ENCODE data around the gene EIF2AK3.
"Not testable (repeated sequence)": the region's sequence is repeated elsewhere in the genome, so short reads cannot be mapped to it uniquely, and the experiment has no call there.

EIF2AK3 gene

GRCh38 chr2:88636026-88636425, 8.8 kb upstream of the EIF2AK3 start:
- no peak for DNase-seq (ENCODE audit: low read depth in 2 of 2)

GRCh38 chr2:88632569-88632968, 5.3 kb upstream of the EIF2AK3 start:
- DNase-seq (ENCODE audit: low read depth in 2 of 2), result no peak

DNA sequence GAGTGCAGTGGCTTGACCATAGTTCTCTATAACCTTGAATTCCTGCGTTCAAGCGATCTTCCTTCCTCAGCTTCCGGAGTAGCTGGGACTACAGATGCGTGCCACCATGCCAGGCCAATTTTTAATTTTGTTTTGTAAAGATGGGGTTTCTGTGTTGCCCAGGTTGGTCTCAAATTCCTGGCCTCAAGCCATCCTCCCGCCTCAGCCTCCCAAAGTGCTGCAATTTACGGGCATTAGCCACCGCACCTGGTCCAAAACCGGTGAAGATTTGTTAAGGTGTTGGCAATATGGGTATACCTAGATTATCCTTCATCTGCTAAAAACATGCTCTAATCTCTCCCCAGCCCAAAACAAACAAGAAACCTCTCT, 1.3 kb upstream of the EIF2AK3 start:
- DNase-seq (ENCODE audit: low read depth in 2 of 2), result no peak

- DNase-seq (ENCODE audit: low read depth in 2 of 2), result peak; percentile 55 to 57
Observed at GRCh38 chr2:88627856-88628570, 749 bp upstream of the EIF2AK3 start.

DNA sequence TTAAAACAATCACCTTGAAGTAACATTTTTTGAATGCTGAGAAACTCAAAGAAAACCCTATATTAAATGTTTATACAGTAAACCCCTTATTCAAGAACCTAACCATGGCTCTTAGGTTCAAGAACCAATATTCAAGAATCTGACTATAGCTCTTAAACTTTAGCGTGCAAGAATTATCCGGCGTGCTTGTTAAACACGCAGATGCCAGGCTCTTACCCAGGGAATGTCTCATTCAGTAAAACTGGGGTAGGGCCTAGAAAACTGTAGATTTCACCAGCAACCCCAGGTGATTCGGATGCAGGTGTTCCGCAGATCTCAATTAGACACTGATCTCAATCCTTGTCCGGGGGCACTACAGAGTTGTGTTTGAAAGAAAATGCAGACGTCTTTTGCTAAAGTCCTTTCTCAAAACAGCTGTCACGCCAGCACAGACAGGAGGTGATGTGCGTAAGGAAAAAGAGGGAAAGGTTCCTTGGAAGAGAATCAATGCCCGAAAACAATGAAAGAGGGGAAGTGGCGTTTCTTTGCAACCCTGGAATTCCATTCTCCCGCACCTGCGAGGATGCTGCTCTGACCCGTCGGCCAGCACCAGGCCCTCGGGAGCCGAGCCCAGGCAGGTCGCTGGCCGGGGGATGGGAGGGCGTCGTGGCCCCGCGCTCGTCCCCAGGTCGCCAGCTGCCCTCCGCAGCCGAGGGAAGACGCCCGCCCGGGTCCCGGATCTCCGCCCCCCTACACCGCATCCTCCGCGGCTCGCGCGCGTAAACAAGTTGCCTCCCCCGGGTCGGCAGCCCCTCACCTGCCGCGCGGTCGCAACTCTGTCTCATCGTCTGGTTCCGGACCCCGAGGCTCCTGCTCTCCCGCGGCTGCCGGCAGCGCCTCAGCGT, 851 bp downstream of the EIF2AK3 start:
- peak; percentile 16 to 34 for DNase-seq (ENCODE audit: low read depth in 2 of 2)

DNA sequence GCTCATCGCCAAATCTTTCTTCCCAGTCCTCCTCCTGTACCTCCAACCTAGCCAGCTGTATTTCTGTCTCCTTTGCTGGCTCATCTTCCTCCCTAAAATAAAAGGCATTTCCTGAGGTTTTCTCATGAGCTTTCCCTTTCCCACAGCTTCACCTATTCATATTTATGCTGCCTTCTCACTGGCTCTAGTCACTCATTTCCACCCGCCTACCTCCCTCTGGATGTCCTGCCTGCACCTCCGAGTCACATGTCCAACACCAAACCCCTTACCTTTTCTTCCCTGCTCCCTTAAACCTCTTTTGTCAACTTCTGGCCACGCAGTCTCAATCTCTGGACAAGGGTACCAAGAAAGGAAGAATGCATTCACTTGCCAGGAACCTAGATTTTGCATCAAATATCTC, 2.8 kb downstream of the EIF2AK3 start:
- no peak for DNase-seq (ENCODE audit: low read depth in 2 of 2)

DNA sequence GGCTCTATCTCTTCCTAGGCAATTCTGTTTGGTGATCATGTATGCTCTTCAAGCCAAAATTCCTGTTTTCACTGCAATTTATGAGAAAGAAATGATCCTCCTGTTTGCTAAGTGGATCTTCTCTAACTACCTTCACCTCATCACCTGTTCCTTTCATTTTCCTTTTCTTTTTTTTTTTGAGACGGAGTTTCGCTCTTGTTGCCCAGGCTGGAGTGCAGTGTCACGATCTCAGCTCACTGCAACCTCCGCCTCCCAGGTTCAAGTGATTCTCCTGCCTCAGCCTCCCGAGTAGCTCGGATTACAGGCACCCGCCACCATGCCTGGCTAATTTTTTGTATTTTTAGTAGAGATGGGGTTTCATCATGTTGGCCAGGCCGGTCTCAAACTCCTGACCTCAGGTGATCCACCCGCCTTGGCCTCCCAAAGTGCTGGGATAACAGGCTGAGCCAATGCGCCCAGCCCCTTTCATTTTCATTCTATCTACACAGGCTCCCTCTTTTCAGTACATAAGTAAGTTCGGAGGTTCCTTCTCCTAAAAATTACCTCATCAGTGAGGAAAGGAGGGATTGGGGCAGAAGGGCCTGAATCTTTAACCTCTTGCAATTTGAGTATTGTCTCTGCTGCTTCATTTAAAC, 3.3 kb downstream of the EIF2AK3 start:
- DNase-seq (ENCODE audit: low read depth in 2 of 2), result not testable (repeated sequence)

DNA sequence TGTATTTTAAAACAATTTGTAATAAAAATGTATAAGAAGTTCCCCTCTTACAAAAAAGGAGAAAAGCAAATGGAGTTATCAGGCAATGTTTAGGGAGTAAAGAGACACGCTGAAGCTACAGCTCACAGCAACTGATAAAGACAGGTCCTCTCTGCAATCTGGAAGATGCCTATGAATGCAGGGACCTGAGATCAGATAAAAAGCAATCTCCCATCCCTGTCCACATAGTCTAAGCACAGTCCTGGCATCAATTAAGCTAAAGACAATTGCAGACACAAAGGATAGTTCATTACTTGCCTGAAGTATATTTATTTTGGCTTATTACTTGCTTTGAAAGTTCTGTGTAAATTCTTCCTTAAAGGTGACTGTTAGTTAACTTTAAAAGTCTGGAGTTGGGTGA, 5.0 kb downstream of the EIF2AK3 start:
- no peak for DNase-seq (ENCODE audit: low read depth in 2 of 2)

GRCh38 chr2:88621432-88621831, 5.8 kb downstream of the EIF2AK3 start:
- no peak for DNase-seq (ENCODE audit: low read depth in 2 of 2)

DNA sequence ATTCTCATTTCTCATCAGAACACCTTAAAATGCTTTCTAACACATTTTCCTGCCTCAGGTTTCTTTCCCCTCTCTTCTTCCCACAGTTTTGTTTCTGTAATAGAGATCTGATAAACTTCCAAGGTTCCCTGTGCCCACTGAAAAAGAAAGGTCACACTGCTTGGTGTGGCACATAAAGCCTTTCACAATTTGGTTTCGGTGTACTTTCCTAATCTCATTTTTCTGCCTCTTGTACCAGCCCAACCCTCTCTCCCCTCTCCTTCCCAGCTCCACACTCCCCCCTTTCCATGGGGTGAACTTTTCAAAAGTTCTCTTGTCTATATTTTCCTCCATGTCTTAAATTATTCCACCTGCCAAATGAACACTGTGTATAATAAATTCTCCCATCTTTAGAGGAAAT, 7.2 kb downstream of the EIF2AK3 start:
- no peak for DNase-seq (ENCODE audit: low read depth in 2 of 2)

DNA sequence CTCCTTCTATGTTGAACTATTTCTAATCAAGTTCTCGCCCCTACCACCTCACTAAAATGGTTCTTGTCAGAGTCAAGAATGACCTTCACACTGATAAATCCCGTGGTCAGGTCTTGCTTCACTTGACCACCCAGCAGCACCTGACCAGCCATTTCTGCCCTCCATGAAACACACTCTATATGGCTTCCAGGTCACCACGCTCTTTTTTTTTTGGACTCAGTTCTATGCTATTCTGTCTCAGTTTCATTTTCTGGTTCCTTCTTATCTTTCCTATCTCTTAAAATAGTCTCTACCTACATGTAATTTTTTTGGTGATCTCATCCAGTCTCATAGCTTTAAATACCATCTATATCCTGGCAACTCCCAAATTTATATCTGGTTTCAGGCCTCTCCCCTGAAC, 11.4 kb downstream of the EIF2AK3 start:
- no peak for DNase-seq (ENCODE audit: low read depth in 2 of 2)

GRCh38 chr2:88614497-88615157, 12.6 kb downstream of the EIF2AK3 start:
- DNase-seq (ENCODE audit: low read depth in 2 of 2), result no peak

- DNase-seq (ENCODE audit: low read depth in 2 of 2), result no peak
Observed at GRCh38 chr2:88613921-88614320, 13.3 kb downstream of the EIF2AK3 start.

DNA sequence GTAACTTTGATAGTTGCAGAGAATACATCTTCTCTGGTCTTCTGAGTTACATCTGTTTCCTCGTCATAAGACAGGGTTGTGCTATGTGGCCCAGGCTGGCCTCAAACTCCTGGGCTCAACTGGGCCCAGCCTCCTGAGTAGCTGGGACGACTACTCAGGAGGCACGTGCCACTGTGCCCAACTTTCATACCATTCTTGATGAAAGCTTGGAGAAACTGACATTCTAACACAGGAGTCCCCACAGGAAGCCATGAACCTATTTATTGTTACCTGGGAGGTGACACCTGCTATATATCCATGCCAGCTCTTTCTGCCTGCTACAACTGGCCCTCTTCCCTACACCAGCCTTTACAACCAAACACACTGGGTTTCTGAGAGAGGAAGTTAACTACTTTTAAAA, 19.1 kb downstream of the EIF2AK3 start:
- DNase-seq (ENCODE audit: low read depth in 2 of 2), result no peak

- DNase-seq (ENCODE audit: low read depth in 2 of 2), result no peak
Observed at GRCh38 chr2:88607416-88607815, 19.8 kb downstream of the EIF2AK3 start.

GRCh38 chr2:88606371-88607030, 20.8 kb downstream of the EIF2AK3 start:
- no peak for DNase-seq (ENCODE audit: low read depth in 2 of 2)

DNA sequence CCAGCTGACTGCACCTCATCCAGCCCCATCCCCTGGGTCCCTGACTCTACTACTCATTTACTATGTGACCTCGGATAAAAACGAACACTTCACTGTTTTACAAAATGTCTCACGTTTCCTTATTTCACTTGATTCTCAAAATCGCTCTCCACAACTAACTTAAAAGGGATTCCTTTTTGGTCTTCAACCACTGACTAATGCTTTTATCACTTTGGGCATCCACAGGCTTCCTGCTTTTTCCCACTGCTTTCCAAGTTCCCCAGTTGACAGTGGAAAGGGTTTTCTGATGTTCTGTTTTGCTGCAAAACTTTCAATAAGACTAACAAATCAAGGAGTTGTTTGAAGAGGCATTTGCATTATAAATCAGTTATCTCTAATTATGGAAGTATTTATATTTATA, 24.1 kb downstream of the EIF2AK3 start:
- DNase-seq (ENCODE audit: low read depth in 2 of 2), result no peak

GRCh38 chr2:88602022-88602421, 25.2 kb downstream of the EIF2AK3 start:
- DNase-seq (ENCODE audit: low read depth in 2 of 2), result no peak

DNA sequence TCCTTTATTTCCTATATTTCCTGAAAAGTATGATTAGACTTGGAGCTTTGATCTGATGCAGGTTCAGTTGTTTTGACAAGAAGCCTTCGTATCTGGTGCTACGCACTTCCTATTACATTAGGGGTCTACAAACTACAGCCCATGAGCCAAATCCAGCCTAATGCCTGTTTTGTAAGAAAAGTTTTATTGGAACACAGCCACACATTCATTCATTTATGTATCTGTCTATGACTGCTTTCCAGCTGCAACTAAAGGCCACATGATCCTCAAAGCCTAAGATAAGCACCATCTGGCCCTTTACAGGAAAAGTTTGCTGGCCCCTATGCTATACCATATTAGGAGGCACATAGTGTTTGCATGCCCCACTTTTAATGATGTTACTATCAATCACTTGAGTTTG, 26.0 kb downstream of the EIF2AK3 start:
- no peak for DNase-seq (ENCODE audit: low read depth in 2 of 2)

DNA sequence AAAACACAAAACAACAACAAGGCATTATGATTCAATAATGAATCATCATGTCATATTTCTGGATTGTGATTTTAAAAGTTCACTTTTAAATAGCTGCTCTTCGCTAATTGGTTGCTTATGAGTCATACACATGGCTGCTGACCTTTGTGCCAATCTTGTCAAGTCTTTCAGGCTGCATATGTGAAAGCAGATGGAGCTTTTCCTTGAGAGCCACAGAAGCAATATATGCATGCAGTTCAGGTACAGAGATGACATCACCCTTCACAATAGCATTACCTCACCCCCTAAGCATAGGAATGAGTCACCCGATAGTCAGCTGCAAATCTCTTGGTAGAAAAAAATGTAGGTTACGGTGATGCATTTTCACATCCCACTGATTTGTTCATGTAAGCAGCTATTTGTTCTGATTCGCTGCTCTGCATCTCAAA, 27.2 kb downstream of the EIF2AK3 start:
- DNase-seq (ENCODE audit: low read depth in 2 of 2), result peak in 1 of 2 donors; percentile 37

GRCh38 chr2:88599527-88599926, 27.7 kb downstream of the EIF2AK3 start:
- no peak for DNase-seq (ENCODE audit: low read depth in 2 of 2)

- no peak for DNase-seq (ENCODE audit: low read depth in 2 of 2)
Observed at GRCh38 chr2:88597168-88597567, 30.1 kb downstream of the EIF2AK3 start.
